WTC11 (cell line): ENCODE data around the gene ABCA1. TPM values are rescaled to one million over a fixed set of nuclear protein-coding genes. Genes with fewer than 3 reads are reported as not detected.

Experiments used
- ATAC-seq: fragments of 200-7000 bp; cut with Tn5 transposase; 2 replicates; pipeline ENCODE4 v1.10.0; 2021; ENCODE audit warnings: mild to moderate bottlenecking, moderate library complexity
- CTCF ChIA-PET: fragments of 300-600 bp; sonication (Branson Sonifier 250); formaldehyde crosslinking; loops from one replicate; lab custom pipeline; 2021; ENCODE audit warnings: antibody characterized with exemption; lab: Charles Lee
- POLR2A ChIA-PET: fragments of 350-600 bp; sonication (Branson Sonifier 250); formaldehyde crosslinking; loops from one replicate; lab custom pipeline; 2021; ENCODE audit warnings: antibody characterized with exemption; lab: Charles Lee
- DNase-seq: peaks from one replicate; pipeline ENCODE4 v3.0.0; 2021; ENCODE audit warnings: low spot score
- H3K27ac Mint-ChIP-seq: 2 replicates; pipeline ENCODE4 v1.8.0; 2021; ENCODE audit warnings: mixed read lengths
- H3K27me3 Mint-ChIP-seq: 2 replicates; pipeline ENCODE4 v1.8.0; 2021; ENCODE audit warnings: low read depth, mild to moderate bottlenecking, moderate library complexity, mixed read lengths
- H3K36me3 Mint-ChIP-seq: 2 replicates; pipeline ENCODE4 v1.8.0; 2021; ENCODE audit warnings: mixed read lengths
- H3K4me1 Mint-ChIP-seq: 2 replicates; pipeline ENCODE4 v1.8.0; 2022; ENCODE audit warnings: mixed read lengths
- H3K4me3 Mint-ChIP-seq: 2 replicates; pipeline ENCODE4 v1.8.0; 2021; ENCODE audit warnings: mild to moderate bottlenecking, moderate library complexity, mixed read lengths
- H3K9me3 Mint-ChIP-seq: 2 replicates; pipeline ENCODE4 v1.8.0; 2021; ENCODE audit warnings: mixed read lengths
- ETV6 ChIP-seq: sonication (generic); formaldehyde crosslinking; IDR thresholded peaks from 2 replicates; pipeline ENCODE4 v1.8.1; 2022; ENCODE audit warnings: mild to moderate bottlenecking, missing genetic modification reagents
- FOXK1 ChIP-seq: sonication (generic); formaldehyde crosslinking; IDR thresholded peaks from 2 replicates; pipeline ENCODE4 v1.8.0; 2022; ENCODE audit warnings: mild to moderate bottlenecking, moderate library complexity, missing genetic modification reagents
- GABPB1 ChIP-seq: sonication (generic); formaldehyde crosslinking; IDR thresholded peaks from 2 replicates; pipeline ENCODE4 v1.8.1; 2023; ENCODE audit warnings: mild to moderate bottlenecking, missing genetic modification reagents
- GTF2I ChIP-seq: fragments of 250-450 bp; sonication (Bioruptor Pico); conservative IDR thresholded peaks from 2 replicates; pipeline ENCODE4 v1.4.0; 2021; ENCODE audit warnings: mild to moderate bottlenecking
- KAT7 ChIP-seq: sonication (generic); formaldehyde crosslinking; IDR thresholded peaks from 2 replicates; pipeline ENCODE4 v1.8.1; 2023; ENCODE audit warnings: missing genetic modification reagents, mild to moderate bottlenecking, borderline replicate concordance
- SOX15 ChIP-seq: fragments of 250-450 bp; sonication (Bioruptor Pico); IDR thresholded peaks from 2 replicates; pipeline ENCODE4 v1.9.0; 2021; ENCODE audit warnings: mild to moderate bottlenecking
- ZNF263 ChIP-seq: sonication (generic); formaldehyde crosslinking; IDR thresholded peaks from 2 replicates; pipeline ENCODE4 v1.8.1; 2022; ENCODE audit warnings: low read depth, mild to moderate bottlenecking, moderate library complexity, missing genetic modification reagents
- ZNF416 ChIP-seq: fragments of 250-450 bp; sonication (Bioruptor Pico); IDR thresholded peaks from 2 replicates; pipeline ENCODE4 v1.9.0; 2021; ENCODE audit warnings: mild to moderate bottlenecking, inconsistent platforms
- total RNA-seq: library from RNA; stranded (reverse); gene quantifications from 3 replicates; pipeline ENCODE4 v1.2.3, GENCODE V29; 2021
- TF ChIP-seq, protein P1 (sequence below): sonication (generic); formaldehyde crosslinking; IDR thresholded peaks from 2 replicates; pipeline ENCODE4 v1.8.1; 2022; ENCODE audit warnings: low read depth, missing genetic modification reagents, borderline replicate concordance
- TF ChIP-seq, protein P2 (sequence below): sonication (generic); formaldehyde crosslinking; IDR thresholded peaks from 2 replicates; pipeline ENCODE4 v1.8.0; 2023; ENCODE audit warnings: mild to moderate bottlenecking, missing genetic modification reagents
- TF ChIP-seq, protein P3 (sequence below): sonication (generic); formaldehyde crosslinking; IDR thresholded peaks from 2 replicates; pipeline ENCODE4 v1.8.1; 2023; ENCODE audit warnings: mild to moderate bottlenecking, missing genetic modification reagents
- TF ChIP-seq, protein P4 (sequence below): fragments of 250-450 bp; sonication (Bioruptor Pico); IDR thresholded peaks from 2 replicates; pipeline ENCODE4 v1.9.0; 2021; ENCODE audit warnings: mild to moderate bottlenecking, borderline replicate concordance
- TF ChIP-seq, protein P5 (sequence below): sonication (generic); formaldehyde crosslinking; IDR thresholded peaks from 2 replicates; pipeline ENCODE4 v1.8.1; 2023; ENCODE audit warnings: mild to moderate bottlenecking, missing genetic modification reagents

Gene ABCA1
- total RNA-seq, 1 experiment from 2014 or later = 7.8 TPM

DNA sequence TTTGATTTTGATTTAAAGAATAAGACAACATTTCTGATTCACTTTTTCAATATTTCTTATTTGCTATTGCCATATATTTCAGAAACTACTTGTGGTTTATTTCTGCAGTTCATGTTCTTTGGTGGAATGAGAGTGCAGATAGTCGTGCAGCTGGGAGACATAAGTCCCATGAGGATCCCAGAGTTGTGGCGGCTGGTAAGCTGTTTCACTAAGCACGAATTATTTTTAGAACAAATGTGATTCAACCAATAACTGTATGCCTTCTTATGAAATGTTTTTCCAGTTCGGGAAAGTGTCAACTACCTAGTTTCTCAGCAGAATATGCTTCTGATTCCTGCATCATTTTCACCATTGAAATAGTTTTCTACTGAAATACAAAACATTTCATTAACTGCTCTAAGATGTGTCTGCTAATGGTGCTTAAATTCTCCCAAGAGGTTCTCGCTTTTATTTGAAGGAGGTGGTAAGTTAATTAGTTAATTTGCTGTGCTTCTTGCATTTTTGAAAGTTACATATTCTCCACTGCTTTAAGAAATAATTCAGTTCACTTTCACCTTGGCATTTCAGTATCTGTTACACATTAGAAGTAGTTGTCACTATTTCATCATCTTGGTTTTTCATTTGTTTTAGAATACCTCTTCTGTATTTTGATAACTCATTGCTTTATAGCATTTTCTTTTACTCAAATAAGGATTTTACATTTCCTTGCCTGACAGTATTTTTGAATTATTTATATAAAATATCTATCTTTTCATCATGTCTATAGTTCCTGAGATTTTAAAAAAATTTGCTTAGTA, 155.0 kb downstream of the ABCA1 start:
- H3K4me3 Mint-ChIP-seq = no peak overlapping the region

More for the DNA sequence above, 155.0 kb downstream of the ABCA1 start:
- TF ChIP-seq ETV6 (CRISPR knock-in tag) (no peak), GTF2I (CRISPR knock-in tag) (no peak), FOXK1 (CRISPR knock-in tag) (no peak), ZNF416 (no peak), KAT7 (CRISPR knock-in tag) (no peak), ZNF263 (CRISPR knock-in tag) (no peak), SOX15 (CRISPR knock-in tag) (no peak), GABPB1 (CRISPR knock-in tag) (no peak)
- TF ChIP-seq, protein P1, sequence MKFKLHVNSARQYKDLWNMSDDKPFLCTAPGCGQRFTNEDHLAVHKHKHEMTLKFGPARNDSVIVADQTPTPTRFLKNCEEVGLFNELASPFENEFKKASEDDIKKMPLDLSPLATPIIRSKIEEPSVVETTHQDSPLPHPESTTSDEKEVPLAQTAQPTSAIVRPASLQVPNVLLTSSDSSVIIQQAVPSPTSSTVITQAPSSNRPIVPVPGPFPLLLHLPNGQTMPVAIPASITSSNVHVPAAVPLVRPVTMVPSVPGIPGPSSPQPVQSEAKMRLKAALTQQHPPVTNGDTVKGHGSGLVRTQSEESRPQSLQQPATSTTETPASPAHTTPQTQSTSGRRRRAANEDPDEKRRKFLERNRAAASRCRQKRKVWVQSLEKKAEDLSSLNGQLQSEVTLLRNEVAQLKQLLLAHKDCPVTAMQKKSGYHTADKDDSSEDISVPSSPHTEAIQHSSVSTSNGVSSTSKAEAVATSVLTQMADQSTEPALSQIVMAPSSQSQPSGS (CRISPR knock-in tag) = no peak
- TF ChIP-seq, protein P2, sequence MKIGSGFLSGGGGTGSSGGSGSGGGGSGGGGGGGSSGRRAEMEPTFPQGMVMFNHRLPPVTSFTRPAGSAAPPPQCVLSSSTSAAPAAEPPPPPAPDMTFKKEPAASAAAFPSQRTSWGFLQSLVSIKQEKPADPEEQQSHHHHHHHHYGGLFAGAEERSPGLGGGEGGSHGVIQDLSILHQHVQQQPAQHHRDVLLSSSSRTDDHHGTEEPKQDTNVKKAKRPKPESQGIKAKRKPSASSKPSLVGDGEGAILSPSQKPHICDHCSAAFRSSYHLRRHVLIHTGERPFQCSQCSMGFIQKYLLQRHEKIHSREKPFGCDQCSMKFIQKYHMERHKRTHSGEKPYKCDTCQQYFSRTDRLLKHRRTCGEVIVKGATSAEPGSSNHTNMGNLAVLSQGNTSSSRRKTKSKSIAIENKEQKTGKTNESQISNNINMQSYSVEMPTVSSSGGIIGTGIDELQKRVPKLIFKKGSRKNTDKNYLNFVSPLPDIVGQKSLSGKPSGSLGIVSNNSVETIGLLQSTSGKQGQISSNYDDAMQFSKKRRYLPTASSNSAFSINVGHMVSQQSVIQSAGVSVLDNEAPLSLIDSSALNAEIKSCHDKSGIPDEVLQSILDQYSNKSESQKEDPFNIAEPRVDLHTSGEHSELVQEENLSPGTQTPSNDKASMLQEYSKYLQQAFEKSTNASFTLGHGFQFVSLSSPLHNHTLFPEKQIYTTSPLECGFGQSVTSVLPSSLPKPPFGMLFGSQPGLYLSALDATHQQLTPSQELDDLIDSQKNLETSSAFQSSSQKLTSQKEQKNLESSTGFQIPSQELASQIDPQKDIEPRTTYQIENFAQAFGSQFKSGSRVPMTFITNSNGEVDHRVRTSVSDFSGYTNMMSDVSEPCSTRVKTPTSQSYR (CRISPR knock-in tag) = no peak
- TF ChIP-seq, protein P3, sequence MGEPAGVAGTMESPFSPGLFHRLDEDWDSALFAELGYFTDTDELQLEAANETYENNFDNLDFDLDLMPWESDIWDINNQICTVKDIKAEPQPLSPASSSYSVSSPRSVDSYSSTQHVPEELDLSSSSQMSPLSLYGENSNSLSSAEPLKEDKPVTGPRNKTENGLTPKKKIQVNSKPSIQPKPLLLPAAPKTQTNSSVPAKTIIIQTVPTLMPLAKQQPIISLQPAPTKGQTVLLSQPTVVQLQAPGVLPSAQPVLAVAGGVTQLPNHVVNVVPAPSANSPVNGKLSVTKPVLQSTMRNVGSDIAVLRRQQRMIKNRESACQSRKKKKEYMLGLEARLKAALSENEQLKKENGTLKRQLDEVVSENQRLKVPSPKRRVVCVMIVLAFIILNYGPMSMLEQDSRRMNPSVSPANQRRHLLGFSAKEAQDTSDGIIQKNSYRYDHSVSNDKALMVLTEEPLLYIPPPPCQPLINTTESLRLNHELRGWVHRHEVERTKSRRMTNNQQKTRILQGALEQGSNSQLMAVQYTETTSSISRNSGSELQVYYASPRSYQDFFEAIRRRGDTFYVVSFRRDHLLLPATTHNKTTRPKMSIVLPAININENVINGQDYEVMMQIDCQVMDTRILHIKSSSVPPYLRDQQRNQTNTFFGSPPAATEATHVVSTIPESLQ = no peak
- TF ChIP-seq, protein P4, sequence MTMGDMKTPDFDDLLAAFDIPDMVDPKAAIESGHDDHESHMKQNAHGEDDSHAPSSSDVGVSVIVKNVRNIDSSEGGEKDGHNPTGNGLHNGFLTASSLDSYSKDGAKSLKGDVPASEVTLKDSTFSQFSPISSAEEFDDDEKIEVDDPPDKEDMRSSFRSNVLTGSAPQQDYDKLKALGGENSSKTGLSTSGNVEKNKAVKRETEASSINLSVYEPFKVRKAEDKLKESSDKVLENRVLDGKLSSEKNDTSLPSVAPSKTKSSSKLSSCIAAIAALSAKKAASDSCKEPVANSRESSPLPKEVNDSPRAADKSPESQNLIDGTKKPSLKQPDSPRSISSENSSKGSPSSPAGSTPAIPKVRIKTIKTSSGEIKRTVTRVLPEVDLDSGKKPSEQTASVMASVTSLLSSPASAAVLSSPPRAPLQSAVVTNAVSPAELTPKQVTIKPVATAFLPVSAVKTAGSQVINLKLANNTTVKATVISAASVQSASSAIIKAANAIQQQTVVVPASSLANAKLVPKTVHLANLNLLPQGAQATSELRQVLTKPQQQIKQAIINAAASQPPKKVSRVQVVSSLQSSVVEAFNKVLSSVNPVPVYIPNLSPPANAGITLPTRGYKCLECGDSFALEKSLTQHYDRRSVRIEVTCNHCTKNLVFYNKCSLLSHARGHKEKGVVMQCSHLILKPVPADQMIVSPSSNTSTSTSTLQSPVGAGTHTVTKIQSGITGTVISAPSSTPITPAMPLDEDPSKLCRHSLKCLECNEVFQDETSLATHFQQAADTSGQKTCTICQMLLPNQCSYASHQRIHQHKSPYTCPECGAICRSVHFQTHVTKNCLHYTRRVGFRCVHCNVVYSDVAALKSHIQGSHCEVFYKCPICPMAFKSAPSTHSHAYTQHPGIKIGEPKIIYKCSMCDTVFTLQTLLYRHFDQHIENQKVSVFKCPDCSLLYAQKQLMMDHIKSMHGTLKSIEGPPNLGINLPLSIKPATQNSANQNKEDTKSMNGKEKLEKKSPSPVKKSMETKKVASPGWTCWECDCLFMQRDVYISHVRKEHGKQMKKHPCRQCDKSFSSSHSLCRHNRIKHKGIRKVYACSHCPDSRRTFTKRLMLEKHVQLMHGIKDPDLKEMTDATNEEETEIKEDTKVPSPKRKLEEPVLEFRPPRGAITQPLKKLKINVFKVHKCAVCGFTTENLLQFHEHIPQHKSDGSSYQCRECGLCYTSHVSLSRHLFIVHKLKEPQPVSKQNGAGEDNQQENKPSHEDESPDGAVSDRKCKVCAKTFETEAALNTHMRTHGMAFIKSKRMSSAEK = no peak
- TF ChIP-seq, protein P5, sequence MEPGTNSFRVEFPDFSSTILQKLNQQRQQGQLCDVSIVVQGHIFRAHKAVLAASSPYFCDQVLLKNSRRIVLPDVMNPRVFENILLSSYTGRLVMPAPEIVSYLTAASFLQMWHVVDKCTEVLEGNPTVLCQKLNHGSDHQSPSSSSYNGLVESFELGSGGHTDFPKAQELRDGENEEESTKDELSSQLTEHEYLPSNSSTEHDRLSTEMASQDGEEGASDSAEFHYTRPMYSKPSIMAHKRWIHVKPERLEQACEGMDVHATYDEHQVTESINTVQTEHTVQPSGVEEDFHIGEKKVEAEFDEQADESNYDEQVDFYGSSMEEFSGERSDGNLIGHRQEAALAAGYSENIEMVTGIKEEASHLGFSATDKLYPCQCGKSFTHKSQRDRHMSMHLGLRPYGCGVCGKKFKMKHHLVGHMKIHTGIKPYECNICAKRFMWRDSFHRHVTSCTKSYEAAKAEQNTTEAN (CRISPR knock-in tag) = no peak
- TF ChIP-seq, all 79 proteins: peak for 0
- Mint-ChIP-seq H3K4me1 (no peaks in the 10 kb centered on the region), H3K36me3 (no peaks in the 10 kb centered on the region), H3K27me3 (no peaks in the 10 kb centered on the region), H3K9me3 (no peaks in the 10 kb centered on the region), H3K27ac (no peak overlapping the region)
- CTCF ChIA-PET = no interaction called here
- ATAC-seq (no peak), DNase-seq (no peak)
- POLR2A ChIA-PET = no interaction called here
